ENCODE measurements around the gene DNM3.

The DNM3 gene

GRCh38 chr1:172442843-172443565, 601.7 kb downstream of the DNM3 start:
- DNase-seq: no peak

GRCh38 chr1:172443666-172444453, 602.6 kb downstream of the DNM3 start, which contains the start of gene PIGC:
Gene PIGC (minus strand): TSS chr1:172444069. CDS start chr1:172442622, 1,447 bp downstream.
- DNase-seq: peak; percentile 92

- no peak for DNase-seq
Observed at GRCh38 chr1:172446547-172446946, 605.2 kb downstream of the DNM3 start.

- no peak for DNase-seq
Observed at GRCh38 chr1:172447641-172448040, 606.3 kb downstream of the DNM3 start.

GRCh38 chr1:172448995-172449584, 607.8 kb downstream of the DNM3 start:
- no peak for DNase-seq

GRCh38 chr1:172449585-172450523, 608.6 kb downstream of the DNM3 start:
- DNase-seq: peak; percentile 75

GRCh38 chr1:172450524-172450885, 609.2 kb downstream of the DNM3 start:
- no peak for DNase-seq

GRCh38 chr1:172451002-172451443, 609.7 kb downstream of the DNM3 start:
- DNase-seq: peak; percentile 28

GRCh38 chr1:172452536-172453152, 611.3 kb downstream of the DNM3 start:
- DNase-seq: no peak

GRCh38 chr1:172453153-172453545, 611.9 kb downstream of the DNM3 start:
- no peak for DNase-seq

- no peak for DNase-seq
Observed at GRCh38 chr1:172453607-172454006, 612.3 kb downstream of the DNM3 start.

GRCh38 chr1:172455451-172455850, 614.2 kb downstream of the DNM3 start:
- DNase-seq: no peak

- no peak for DNase-seq
Observed at GRCh38 chr1:172456344-172456769, 615.1 kb downstream of the DNM3 start.

GRCh38 chr1:172457479-172458130, 616.3 kb downstream of the DNM3 start:
- no peak for DNase-seq

GRCh38 chr1:172460177-172460576, 618.9 kb downstream of the DNM3 start:
- no peak for DNase-seq

- no peak for DNase-seq
Observed at GRCh38 chr1:172460887-172461315, 619.6 kb downstream of the DNM3 start.

Measured in retina (tissue), 1 donor.